Esophagus muscularis mucosa (tissue), 4 donors: ENCODE results near the gene NSUN4. TPM values are rescaled to one million over a fixed set of nuclear protein-coding genes. Genes with fewer than 3 reads are reported as not detected.
"Not testable (repeated sequence)": the region's sequence is repeated elsewhere in the genome, so short reads cannot be mapped to it uniquely, and the experiment has no call there.

Experiments
- DNase-seq: peaks from one replicate; pipeline ENCODE4 v3.0.0-alpha.2; 2017; ENCODE audit errors: extremely low spot score
- H3K27ac ChIP-seq, 4 donors: fragments of 200-600 bp; sonication (generic); replicated peaks in 1 of 4; 1 replicate in 3 of 4; 2 replicates in 1 of 4; pipeline ENCODE4 v1.5.1; 2016 to 2019; ENCODE audit warnings: mild to moderate bottlenecking in 1 of 4
- H3K27me3 ChIP-seq, 4 donors: fragments of 200-600 bp; sonication (generic); one replicate each; pipeline versions ENCODE4 v1.5.1 to v1.6.0; 2016 to 2019
- H3K36me3 ChIP-seq, 4 donors: fragments of 200-600 bp; sonication (generic); one replicate each; pipeline ENCODE4 v1.5.1; 2016 to 2019
- H3K4me1 ChIP-seq, 4 donors: fragments of 200-600 bp; sonication (generic); one replicate each; pipeline ENCODE4 v1.5.1; 2016 to 2019
- H3K4me3 ChIP-seq, 4 donors: fragments of 200-600 bp; sonication (generic); 1 replicate in 2 of 4; 2 replicates in 2 of 4; pipeline ENCODE4 v1.5.1; 2016 to 2019; ENCODE audit warnings: mild to moderate bottlenecking in 4 of 4, moderate library complexity in 1 of 4
- H3K9me3 ChIP-seq, 4 donors: fragments of 200-600 bp; sonication (generic); 1 replicate in 3 of 4; 2 replicates in 1 of 4; pipeline ENCODE4 v1.5.1; 2016 to 2019
- EP300 ChIP-seq: sonication (generic); formaldehyde crosslinking; IDR thresholded peaks from one replicate; pipeline ENCODE4 v1.6.1; 2017; ENCODE audit warnings: antibody characterized with exemption
- POLR2A ChIP-seq: fragments of 450-650 bp; IDR thresholded peaks from one replicate; pipeline ENCODE4 v1.6.1; 2017; ENCODE audit warnings: antibody characterized with exemption, moderate library complexity, mild to moderate bottlenecking, low read depth
- POLR2AphosphoS5 ChIP-seq, 2 donors: sonication (generic); formaldehyde crosslinking; IDR thresholded peaks; one replicate each; pipeline ENCODE4 v1.6.1; 2017; ENCODE audit warnings: antibody characterized with exemption in 2 of 2
- WGBS: methylation state at CpG from one replicate; pipeline ENCODE4 v1.1.5; 2018; 5-methylcytosine and 5-hydroxymethylcytosine counted together
- intact Hi-C: fragments of 100-400 bp; cut with DNase I; formaldehyde crosslinking; loops from one replicate; pipeline ENCODE4 v1.15.1; 2023
- total RNA-seq, 4 donors: library from RNA; depleted of rRNA; stranded (reverse); fragments of >200 nt; gene quantifications; one replicate each; pipeline versions ENCODE4 v1.1.0 to v1.2.1, GENCODE V29; 2016
- TF ChIP-seq, protein P1 (sequence below), 3 experiments: fragments of 200-600 bp in 2 of 3; fragments of 450-650 bp in 1 of 3; sonication (generic) in 2 of 3; IDR thresholded peaks; one replicate each; pipeline ENCODE4 v1.5.1; 2017 to 2019; ENCODE audit warnings: antibody characterized with exemption in 3 of 3, mild to moderate bottlenecking in 2 of 3, moderate library complexity in 1 of 3

The NSUN4 gene
- total RNA-seq, 4 donors from 2014 or later = 14.5 to 20.7 (median 16.2) TPM

DNA sequence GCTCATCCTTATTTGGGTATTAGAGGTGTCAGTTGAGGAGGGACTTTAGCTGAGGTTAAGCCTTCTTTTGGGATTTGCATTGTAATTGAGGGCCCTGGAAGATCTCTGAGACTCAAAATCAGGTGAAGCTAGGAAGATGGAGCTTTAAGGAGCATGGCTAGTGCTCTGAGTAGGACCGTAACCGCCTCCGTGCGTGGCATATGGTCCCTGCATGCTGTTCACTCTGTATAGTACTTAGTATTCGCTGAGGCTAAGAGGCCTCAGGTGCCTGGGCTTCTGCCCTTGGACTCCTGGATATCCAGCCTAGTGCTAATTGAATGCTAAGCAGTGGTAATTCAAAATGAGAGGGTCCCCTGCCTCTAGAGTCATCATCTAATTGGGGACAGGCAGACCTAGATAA is 22.5 kb downstream of the NSUN4 start:
- Histone ChIP-seq H3K4me1 (no peaks in the 10 kb centered on the region), H3K27ac (no peak overlapping the region), H3K36me3 (peaks cover 39 to 92% (median 77%) of the 10 kb centered on the region in 4 donors), H3K4me3 (no peak overlapping the region), H3K27me3 (no peaks in the 10 kb centered on the region), H3K9me3 (no peaks in the 10 kb centered on the region)
- no peak for DNase-seq
- TF ChIP-seq EP300 = no peak
- no peak for TF ChIP-seq POLR2A
- TF ChIP-seq, protein P1, sequence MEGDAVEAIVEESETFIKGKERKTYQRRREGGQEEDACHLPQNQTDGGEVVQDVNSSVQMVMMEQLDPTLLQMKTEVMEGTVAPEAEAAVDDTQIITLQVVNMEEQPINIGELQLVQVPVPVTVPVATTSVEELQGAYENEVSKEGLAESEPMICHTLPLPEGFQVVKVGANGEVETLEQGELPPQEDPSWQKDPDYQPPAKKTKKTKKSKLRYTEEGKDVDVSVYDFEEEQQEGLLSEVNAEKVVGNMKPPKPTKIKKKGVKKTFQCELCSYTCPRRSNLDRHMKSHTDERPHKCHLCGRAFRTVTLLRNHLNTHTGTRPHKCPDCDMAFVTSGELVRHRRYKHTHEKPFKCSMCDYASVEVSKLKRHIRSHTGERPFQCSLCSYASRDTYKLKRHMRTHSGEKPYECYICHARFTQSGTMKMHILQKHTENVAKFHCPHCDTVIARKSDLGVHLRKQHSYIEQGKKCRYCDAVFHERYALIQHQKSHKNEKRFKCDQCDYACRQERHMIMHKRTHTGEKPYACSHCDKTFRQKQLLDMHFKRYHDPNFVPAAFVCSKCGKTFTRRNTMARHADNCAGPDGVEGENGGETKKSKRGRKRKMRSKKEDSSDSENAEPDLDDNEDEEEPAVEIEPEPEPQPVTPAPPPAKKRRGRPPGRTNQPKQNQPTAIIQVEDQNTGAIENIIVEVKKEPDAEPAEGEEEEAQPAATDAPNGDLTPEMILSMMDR (IDR thresholded peaks at IDR 0.05) = no peak
- TF ChIP-seq POLR2AphosphoS5 (IDR thresholded peaks at IDR 0.05) = no peak
- 97% methylated on average over 5 of the region's 5 CpGs for WGBS
- intact Hi-C loops = no loop called here

DNA sequence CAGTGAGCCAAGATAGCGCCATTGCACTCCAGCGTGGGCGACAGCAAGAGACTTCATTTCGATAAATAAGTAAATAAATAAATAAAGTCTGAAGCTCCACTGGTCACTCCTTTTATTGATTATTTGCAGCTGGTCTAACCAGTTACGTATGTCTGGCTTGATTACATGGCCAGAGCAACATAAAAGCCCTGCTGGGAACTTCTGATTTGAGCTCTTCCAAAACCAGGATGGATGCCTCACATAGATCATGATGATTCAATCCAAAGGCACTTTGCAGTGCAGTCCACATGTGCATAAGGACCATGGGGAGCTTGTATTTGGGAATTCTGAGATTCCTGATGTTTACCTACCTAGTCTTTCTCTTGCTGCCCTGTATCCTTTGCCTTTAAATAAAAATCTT is 24.0 kb downstream of the NSUN4 start:
- Histone ChIP-seq H3K36me3 (peaks cover 36 to 90% (median 76%) of the 10 kb centered on the region in 4 donors), H3K27me3 (no peaks in the 10 kb centered on the region), H3K27ac (no peak overlapping the region), H3K4me1 (no peaks in the 10 kb centered on the region), H3K9me3 (no peaks in the 10 kb centered on the region), H3K4me3 (no peak overlapping the region)
- intact Hi-C loops = no loop called here
- no peak for TF ChIP-seq EP300
- 61% methylated on average over 5 of the region's 5 CpGs for WGBS
- DNase-seq = no peak

DNA sequence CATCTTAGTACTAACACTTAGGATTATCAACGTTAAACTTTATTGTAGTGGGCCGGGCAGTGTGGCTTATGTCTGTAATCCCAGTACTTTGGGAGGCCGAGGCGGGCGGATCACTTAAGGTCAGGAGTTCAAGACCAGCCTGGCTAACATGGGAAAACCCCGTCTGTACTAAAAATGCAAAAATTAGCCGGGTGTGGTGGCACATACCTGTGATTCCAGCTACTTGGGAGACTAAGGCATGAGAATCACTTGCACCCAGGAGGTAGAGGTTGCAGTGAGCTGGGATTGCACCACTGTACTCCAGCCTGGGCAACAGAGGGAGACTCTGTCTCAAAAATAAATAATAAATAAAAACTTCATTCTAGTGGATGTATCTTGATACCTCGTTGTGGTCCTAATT is 25.2 kb downstream of the NSUN4 start:
- peaks cover 31 to 80% (median 67%) of the 10 kb centered on the region in 4 donors for H3K36me3 ChIP-seq
- H3K27me3 ChIP-seq, H3K27ac ChIP-seq, intact Hi-C loops, DNase-seq, H3K4me3 ChIP-seq, H3K9me3 ChIP-seq, H3K4me1 ChIP-seq: not testable (repeated sequence)
- WGBS = 92% methylated on average over 8 of the region's 8 CpGs

DNA sequence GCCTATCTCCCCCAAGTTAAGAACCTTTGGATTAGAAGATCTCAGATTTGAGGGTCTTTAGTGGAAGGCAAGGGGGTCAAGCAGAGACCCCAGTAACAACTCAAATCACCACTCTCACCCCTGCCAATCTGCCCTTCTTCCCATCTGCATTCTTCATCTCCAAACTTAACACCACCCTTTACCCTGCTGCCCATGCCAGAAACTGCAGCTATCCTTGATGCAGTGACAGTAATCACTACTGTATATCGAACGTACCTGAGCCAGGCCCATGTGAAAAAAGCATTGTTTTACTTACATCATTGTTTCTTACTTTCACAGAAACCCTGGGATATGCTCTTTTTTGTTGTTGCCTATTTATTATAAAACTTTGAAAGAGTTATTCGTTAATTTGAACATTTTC is 26.5 kb downstream of the NSUN4 start:
- Histone ChIP-seq H3K4me3 (no peak overlapping the region), H3K36me3 (peaks cover 19 to 67% (median 55%) of the 10 kb centered on the region in 4 donors), H3K9me3 (no peaks in the 10 kb centered on the region), H3K4me1 (no peaks in the 10 kb centered on the region), H3K27ac (no peak overlapping the region), H3K27me3 (no peaks in the 10 kb centered on the region)
- no peak for DNase-seq
- intact Hi-C loops = no loop called here
- TF ChIP-seq POLR2AphosphoS5 (IDR thresholded peaks at IDR 0.05) (no peak), EP300 (no peak), POLR2A (no peak)
- TF ChIP-seq, protein P1 (IDR thresholded peaks at IDR 0.05) = no peak
- WGBS = 92% methylated on average over 3 of the region's 3 CpGs

DNA sequence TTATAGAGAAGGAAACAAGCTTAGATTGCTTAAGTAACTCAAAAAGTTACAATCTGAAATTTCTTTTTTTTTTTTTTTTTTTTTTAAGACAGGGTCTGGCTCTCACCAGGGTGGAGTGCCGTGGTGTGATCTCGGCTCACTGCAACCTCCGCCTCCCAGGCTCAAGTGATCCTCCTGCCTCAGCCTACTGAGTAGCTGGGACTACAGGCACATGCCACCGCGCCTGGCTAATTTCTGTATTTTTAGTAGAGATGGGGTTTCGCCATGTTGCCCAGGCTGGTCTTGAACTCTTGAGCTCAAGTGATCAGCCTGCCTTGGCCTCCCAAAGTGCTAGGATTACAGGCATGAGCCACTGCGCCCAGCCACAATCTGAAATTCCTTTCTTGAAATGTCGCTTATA is 27.1 kb downstream of the NSUN4 start:
- H3K9me3 ChIP-seq, H3K27ac ChIP-seq, intact Hi-C loops, H3K27me3 ChIP-seq, H3K4me1 ChIP-seq, DNase-seq, H3K4me3 ChIP-seq: not testable (repeated sequence)
- 95% methylated on average over 8 of the region's 8 CpGs for WGBS
- H3K36me3 ChIP-seq = peaks cover 14 to 61% (median 48%) of the 10 kb centered on the region in 4 donors

DNA sequence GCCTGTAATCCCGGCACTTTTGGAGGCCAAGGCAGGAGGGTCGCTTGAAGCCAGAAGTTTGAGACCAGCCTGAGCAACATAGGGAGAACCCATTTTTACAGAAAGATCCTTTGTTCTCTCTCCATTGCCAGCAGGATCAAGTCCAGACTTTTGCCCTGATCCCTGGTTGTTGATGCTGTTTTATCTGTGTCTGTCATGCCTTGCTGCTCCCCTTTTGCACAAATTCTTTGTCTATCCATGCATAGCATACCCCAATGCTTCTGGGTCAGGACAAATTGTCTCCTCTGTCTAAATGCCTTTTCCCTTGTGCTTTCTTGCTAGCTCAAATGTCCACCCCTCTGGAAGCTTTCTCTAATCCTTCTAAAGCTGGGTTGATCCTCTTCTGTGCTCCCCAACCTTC is 28.2 kb downstream of the NSUN4 start:
- Histone ChIP-seq H3K27ac (no peak overlapping the region), H3K36me3 (peaks cover 7 to 52% (median 37%) of the 10 kb centered on the region in 4 donors), H3K9me3 (no peaks in the 10 kb centered on the region), H3K4me1 (no peaks in the 10 kb centered on the region), H3K4me3 (no peak overlapping the region), H3K27me3 (no peaks in the 10 kb centered on the region)
- TF ChIP-seq EP300 (no peak), POLR2AphosphoS5 (IDR thresholded peaks at IDR 0.05) (no peak), POLR2A (no peak)
- TF ChIP-seq, protein P1 (IDR thresholded peaks at IDR 0.05) = no peak
- DNase-seq = no peak
- intact Hi-C loops = no loop called here
- 93% methylated on average over 2 of the region's 2 CpGs for WGBS
